Kidney (tissue), 14 donors: ENCODE measurements around the gene TEX13A. TPM values are rescaled to one million over a fixed set of nuclear protein-coding genes. Genes with fewer than 3 reads are reported as not detected.

Experiments used
- DNase-seq, 5 donors: peaks; one replicate each; pipeline ENCODE4 v3.0.0-alpha.2; 2013 to 2020
- FAIRE-seq: peaks from 2 replicates; lab custom pipeline; 2012; peaks lifted over from hg19 to GRCh38; lab: Jason Lieb, UNC
- H3K27ac ChIP-seq, 2 donors: one replicate each; pipeline ENCODE4 v1.7.0; 2013; ENCODE audit warnings: low read depth in 2 of 2, low read length in 2 of 2, inconsistent platforms in 1 of 2
- H3K27me3 ChIP-seq: one replicate; pipeline ENCODE4 v1.7.1; 2013; ENCODE audit warnings: low read length, inconsistent platforms; ENCODE audit not compliant: control insufficient read depth, insufficient read depth
- H3K36me3 ChIP-seq, 3 donors: one replicate each; pipeline versions ENCODE4 v1.7.0 to v1.7.1; 2013; ENCODE audit warnings: low read length in 3 of 3, control low read depth in 1 of 3, inconsistent platforms in 1 of 3; ENCODE audit not compliant: insufficient read depth in 3 of 3, control insufficient read depth in 2 of 3
- H3K4me1 ChIP-seq, 3 donors: one replicate each; pipeline versions ENCODE4 v1.7.0 to v1.7.1; 2013; ENCODE audit warnings: low read length in 3 of 3, inconsistent platforms in 1 of 3, low read depth in 1 of 3; ENCODE audit not compliant: control insufficient read depth in 2 of 3, insufficient read depth in 2 of 3
- H3K4me3 ChIP-seq, 3 donors: one replicate each; pipeline versions ENCODE4 v1.7.0 to v1.8.1; 2013; ENCODE audit warnings: low read length in 3 of 3, control low read depth in 1 of 3, inconsistent platforms in 1 of 3
- H3K9ac ChIP-seq, 3 donors: one replicate each; pipeline versions ENCODE4 v1.7.0 to v1.7.1; 2013; ENCODE audit warnings: low read length in 3 of 3, control low read depth in 1 of 3, inconsistent platforms in 1 of 3
- H3K9me3 ChIP-seq, 3 donors: one replicate each; pipeline versions ENCODE4 v1.7.0 to v1.7.1; 2013; ENCODE audit warnings: low read length in 3 of 3, control low read depth in 1 of 3, inconsistent platforms in 1 of 3; ENCODE audit not compliant: control insufficient read depth in 2 of 3, insufficient read depth in 1 of 3
- CTCF ChIP-seq: IDR thresholded peaks from 3 replicates; pipeline ENCODE4 v1.5.1; 2012; ENCODE audit warnings: mild to moderate bottlenecking, moderate library complexity, borderline replicate concordance; ENCODE audit not compliant: insufficient read depth; ENCODE audit errors: extremely low read depth
- intact Hi-C: fragments of 100-400 bp; cut with DNase I; formaldehyde crosslinking; loops from one replicate; pipeline ENCODE4 v1.11.1; 2022
- polyA plus RNA-seq: library from polyadenylated mRNA; stranded (reverse); fragments of 350-450 nt; fragmentation: Illumina TruSeq; extraction: RNeasy Lipid Tissue Mini Kit (QIAGEN cat#74804); gene quantifications from one replicate; pipeline ENCODE4 v1.2.3, GENCODE V29; 2014; ENCODE audit warnings: low read depth, low replicate concordance; ENCODE audit not compliant: insufficient read depth
- total RNA-seq: library from RNA; stranded (reverse); fragmentation: NEBNext Ultra II Directional; extraction: Animal tissue kit (Norgen Biotek cat#: 25700); gene quantifications from one replicate; pipeline ENCODE4 v1.2.1, GENCODE V29; 2021
- donor health status: control.
- donor health status: control.
- donor health status: control.
- donor health status: control.
- donor health status: control.
- donor health status: DM: yes; HTN: yes; CAD: no.
- donor health status: Normal renal cell carcinoma (clear cell type).

Gene TEX13A
- total and polyA plus RNA-seq, 2 donors from 2014 or later = not detected

DNA sequence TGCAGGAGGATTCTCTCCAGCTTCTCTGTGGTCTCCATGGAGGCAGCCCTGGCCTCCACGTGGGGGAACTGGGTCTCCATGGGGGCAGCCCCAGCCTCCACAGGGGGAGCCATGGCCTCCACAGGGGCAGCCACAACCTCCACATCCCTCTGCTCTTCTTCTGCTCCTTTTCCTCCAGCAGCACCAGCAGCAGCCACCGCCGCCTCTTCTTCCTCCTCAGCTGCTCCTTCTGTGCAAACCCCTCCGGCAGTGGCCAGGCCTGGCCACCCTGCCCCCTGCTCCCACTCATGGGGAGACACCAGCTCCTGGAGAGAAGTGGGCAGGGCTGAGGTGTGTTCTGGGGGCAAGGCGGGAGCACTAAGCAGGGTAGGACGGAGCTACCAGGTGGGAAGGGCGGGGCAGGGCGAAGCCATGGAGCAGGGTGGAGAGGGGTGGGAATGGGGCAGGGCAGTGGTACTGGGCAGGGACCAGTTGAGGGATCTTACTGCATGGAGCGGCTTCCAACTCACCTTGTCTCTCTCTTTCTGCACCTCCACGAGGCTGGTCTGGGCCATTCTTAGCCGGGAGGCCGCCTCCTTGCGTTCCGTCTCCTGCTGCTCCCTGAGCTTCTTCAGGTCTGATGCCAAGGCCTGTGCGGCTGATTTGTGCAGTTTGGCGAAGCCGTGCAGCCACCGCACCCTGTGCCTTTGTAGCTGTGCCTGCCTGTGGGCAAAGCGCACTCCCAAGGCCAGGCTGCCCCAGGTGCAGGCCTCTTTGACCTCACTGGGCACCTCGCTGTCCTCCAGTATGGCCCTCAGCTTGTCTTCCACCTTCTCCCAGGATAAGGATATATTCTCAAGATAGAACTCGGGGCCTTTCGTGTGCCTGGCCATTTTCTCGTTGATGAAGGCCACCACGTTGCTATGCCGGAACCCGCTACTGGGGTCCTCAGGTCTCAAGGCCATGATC is 766 bp downstream of the TEX13A start:
- FAIRE-seq = no peak
- no peak overlapping the region for H3K9ac ChIP-seq
- no peaks in the 10 kb centered on the region for H3K9me3 ChIP-seq
- peak in 1 of 5 donors; percentile 56 for DNase-seq
- H3K4me1 ChIP-seq = no peaks in the 10 kb centered on the region
- H3K4me3 ChIP-seq = no peak overlapping the region
- intact Hi-C loops = no loop called here
- no peak for TF ChIP-seq CTCF
- no peaks in the 10 kb centered on the region for H3K27me3 ChIP-seq
- no peaks in the 10 kb centered on the region for H3K36me3 ChIP-seq
- H3K27ac ChIP-seq = no peak overlapping the region

- no peak for FAIRE-seq
- Histone ChIP-seq H3K27me3 (no peaks in the 10 kb centered on the region), H3K4me3 (no peak overlapping the region), H3K9me3 (no peaks in the 10 kb centered on the region), H3K4me1 (no peaks in the 10 kb centered on the region), H3K9ac (no peak overlapping the region), H3K36me3 (no peaks in the 10 kb centered on the region), H3K27ac (no peak overlapping the region)
- no peak for DNase-seq
- intact Hi-C loops = no loop called here
- no peak for TF ChIP-seq CTCF
Observed at GRCh38 chrX:105211066-105211575, 9.4 kb downstream of the TEX13A start.

GRCh38 chrX:105210258-105210657 is 10.2 kb downstream of the TEX13A start:
- no peak for FAIRE-seq
- TF ChIP-seq CTCF = no peak

More at GRCh38 chrX:105210258-105210657, 10.2 kb downstream of the TEX13A start:
- no peaks in the 10 kb centered on the region for H3K27me3 ChIP-seq
- H3K36me3 ChIP-seq = no peaks in the 10 kb centered on the region
- H3K4me1 ChIP-seq = no peaks in the 10 kb centered on the region
- H3K9ac ChIP-seq = no peak overlapping the region
- H3K4me3 ChIP-seq = no peak overlapping the region
- DNase-seq = no peak
- H3K27ac ChIP-seq = no peak overlapping the region
- intact Hi-C loops = no loop called here
- no peaks in the 10 kb centered on the region for H3K9me3 ChIP-seq
